Activated naive CD8-positive, alpha-beta T cell (primary cell): Measurements from ENCODE around the gene DQX1.

Source experiments
- H3K27ac Mint-ChIP-seq: one replicate; pipeline ENCODE4 v1.8.0; 2021; ENCODE audit warnings: mixed read lengths
- H3K27me3 Mint-ChIP-seq: one replicate; pipeline ENCODE4 v1.8.0; 2021; ENCODE audit warnings: mixed read lengths
- H3K36me3 Mint-ChIP-seq: one replicate; pipeline ENCODE4 v1.8.0; 2021; ENCODE audit warnings: mixed read lengths
- H3K4me1 Mint-ChIP-seq: one replicate; pipeline ENCODE4 v1.8.0; 2021; ENCODE audit warnings: low read depth, mixed read lengths
- H3K4me3 Mint-ChIP-seq: one replicate; pipeline ENCODE4 v1.8.0; 2021; ENCODE audit warnings: mild to moderate bottlenecking, mixed read lengths
- H3K9me3 Mint-ChIP-seq: one replicate; pipeline ENCODE4 v1.8.0; 2021; ENCODE audit warnings: low read depth, mixed read lengths

DQX1 gene

DNA sequence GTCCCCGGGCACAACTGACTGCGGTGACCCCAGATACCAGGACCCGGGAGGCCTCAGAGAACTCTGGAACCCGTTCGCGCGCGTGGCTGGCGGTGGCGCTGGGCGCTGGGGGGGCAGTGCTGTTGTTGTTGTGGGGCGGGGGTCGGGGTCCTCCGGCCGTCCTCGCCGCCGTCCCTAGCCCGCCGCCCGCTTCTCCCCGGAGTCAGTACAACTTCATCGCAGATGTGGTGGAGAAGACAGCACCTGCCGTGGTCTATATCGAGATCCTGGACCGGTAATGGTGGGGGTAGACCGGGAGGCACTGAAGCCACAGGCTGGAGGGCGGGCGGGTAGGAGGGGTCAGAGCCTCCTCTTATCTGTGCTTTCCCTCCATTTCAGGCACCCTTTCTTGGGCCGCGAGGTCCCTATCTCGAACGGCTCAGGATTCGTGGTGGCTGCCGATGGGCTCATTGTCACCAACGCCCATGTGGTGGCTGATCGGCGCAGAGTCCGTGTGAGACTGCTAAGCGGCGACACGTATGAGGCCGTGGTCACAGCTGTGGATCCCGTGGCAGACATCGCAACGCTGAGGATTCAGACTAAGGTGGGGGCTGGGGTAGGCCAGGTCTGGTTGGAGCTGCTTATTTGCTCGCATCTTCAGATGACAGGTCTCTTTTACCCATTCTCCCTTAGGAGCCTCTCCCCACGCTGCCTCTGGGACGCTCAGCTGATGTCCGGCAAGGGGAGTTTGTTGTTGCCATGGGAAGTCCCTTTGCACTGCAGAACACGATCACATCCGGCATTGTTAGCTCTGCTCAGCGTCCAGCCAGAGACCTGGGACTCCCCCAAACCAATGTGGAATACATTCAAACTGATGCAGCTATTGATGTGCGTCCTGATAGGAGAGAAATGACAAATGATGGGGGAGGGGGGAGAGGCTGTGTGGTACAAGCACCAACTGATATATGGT, 4.5 kb upstream of the DQX1 start:
- H3K36me3 Mint-ChIP-seq = peaks cover 18% of the 10 kb centered on the region
- H3K4me1 Mint-ChIP-seq = peaks cover 36% of the 10 kb centered on the region
- no peaks in the 10 kb centered on the region for H3K9me3 Mint-ChIP-seq
- peak overlapping the region; percentile 92 for H3K27ac Mint-ChIP-seq
- H3K4me3 Mint-ChIP-seq = peak overlapping the region; percentile 98
- no peaks in the 10 kb centered on the region for H3K27me3 Mint-ChIP-seq

DNA sequence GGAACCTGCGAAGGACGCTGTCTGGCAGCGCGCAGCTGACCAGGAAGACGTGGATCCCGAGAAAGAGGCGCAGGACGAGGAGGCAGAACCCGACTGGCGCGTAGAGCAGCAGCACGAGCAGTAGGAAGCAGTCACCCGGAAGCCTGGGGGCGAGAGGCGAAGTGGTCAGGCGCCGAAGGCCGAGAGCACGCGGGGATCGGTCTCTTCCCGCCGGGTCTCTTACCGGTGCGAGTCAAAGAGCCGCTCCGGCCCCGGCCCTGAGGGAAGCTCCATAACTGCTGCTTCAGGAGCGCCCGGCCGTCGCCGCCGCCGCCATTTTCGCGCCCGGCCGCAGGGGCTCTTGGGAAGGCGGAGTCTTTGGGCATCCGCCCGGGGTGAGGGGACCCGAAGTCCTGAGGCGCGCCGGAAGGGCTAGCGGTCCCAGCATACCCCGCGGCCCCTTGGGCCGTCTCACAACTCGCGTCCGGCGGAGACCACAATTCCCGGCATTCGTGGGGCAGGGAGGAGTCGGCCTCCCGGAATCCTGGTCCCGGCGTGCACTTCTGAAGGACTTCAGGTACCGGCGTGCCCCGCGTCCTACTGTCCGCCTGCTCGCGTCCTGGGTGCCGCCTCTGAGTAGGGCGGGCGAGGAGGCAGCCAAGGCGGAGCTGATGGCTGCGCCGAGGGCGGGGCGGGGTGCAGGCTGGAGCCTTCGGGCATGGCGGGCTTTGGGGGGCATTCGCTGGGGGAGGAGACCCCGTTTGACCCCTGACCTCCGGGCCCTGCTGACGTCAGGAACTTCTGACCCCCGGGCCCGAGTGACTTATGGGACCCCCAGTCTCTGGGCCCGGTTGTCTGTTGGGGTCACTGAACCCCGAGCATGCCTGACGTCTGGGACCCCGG, 3.6 kb upstream of the DQX1 start, which contains the start of the genes AUP1 and HTRA2:
Gene AUP1, minus strand, starts transcription at position 350 of the 882 bp plus-strand sequence. Its CDS starts 77 bp downstream, at position 273.
Gene HTRA2, plus strand, starts transcription at position 577 of the 882 bp plus-strand sequence. Its CDS starts 74 bp downstream, at position 651.
- Mint-ChIP-seq H3K27me3 (no peaks in the 10 kb centered on the region), H3K27ac (peak within 1 kb of the TSS; percentile 95), H3K4me3 (peak within 1 kb of the TSS; percentile 98), H3K4me1 (peaks cover 36% of the 10 kb centered on the region), H3K9me3 (no peaks in the 10 kb centered on the region), H3K36me3 (peaks cover 18% of the 10 kb centered on the region)

DNA sequence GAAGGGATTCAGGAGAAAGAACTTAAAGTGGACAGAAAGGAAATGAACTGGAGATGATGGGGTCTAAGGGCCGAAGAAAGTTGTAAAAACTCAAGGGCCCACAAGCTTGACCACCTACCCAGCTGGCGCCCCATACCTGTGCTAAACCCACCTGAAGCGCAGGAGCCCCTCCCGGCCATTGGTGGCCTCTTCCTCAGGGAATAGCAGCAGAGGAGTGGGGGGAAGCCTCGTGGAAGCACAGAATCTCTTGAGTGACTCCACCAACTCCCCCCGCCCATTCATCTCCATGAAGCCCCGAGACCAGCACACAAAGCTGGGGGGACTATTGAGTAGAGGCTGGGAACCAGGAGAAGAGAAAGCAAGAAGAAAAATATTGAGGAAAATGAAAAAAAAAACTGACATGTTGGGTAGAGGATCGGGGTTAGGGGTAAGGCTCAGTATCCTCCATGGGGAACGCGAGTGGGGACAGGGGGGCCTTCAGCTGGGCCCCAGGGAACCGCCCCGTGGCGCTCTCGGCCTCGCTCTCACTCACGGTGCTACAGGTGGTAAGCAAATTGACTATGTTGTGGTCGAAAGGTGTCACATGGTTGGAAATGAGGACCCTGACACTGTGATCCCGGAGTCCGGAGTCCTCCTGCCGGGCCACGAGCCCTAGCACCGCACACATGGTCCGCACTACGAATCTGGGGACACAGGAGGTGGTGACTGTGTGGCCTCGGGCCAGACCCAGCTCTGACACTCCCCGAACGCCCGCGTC, 2.7 kb upstream of the DQX1 start:
- Mint-ChIP-seq H3K9me3 (no peaks in the 10 kb centered on the region), H3K36me3 (peaks cover 18% of the 10 kb centered on the region), H3K27ac (peak overlapping the region; percentile 95), H3K27me3 (no peaks in the 10 kb centered on the region), H3K4me3 (peak overlapping the region; percentile 98), H3K4me1 (peaks cover 36% of the 10 kb centered on the region)

DNA sequence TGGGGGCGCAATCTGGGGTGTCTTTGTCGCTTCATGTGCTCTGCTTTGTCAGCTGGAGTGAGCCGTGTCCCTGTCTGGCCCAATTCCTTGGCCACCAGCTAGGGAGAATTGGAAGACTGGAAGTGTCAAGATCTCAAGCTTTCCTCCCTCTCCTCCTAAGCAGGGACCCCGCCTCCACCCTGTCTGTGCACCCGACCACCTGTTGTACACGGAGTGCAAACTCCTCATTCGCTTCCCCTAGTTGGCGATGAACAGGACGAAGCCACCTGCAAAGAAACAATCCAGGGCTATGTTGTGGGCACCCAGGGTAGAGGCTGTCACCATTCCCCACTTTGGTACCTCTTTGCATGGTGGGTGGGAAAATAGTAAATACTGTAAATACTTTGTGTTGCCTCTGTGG, 1.7 kb upstream of the DQX1 start:
- Mint-ChIP-seq H3K27ac (no peak overlapping the region), H3K27me3 (no peaks in the 10 kb centered on the region), H3K36me3 (peaks cover 18% of the 10 kb centered on the region), H3K4me1 (peaks cover 35% of the 10 kb centered on the region), H3K9me3 (no peaks in the 10 kb centered on the region), H3K4me3 (peak overlapping the region; percentile 98)

DNA sequence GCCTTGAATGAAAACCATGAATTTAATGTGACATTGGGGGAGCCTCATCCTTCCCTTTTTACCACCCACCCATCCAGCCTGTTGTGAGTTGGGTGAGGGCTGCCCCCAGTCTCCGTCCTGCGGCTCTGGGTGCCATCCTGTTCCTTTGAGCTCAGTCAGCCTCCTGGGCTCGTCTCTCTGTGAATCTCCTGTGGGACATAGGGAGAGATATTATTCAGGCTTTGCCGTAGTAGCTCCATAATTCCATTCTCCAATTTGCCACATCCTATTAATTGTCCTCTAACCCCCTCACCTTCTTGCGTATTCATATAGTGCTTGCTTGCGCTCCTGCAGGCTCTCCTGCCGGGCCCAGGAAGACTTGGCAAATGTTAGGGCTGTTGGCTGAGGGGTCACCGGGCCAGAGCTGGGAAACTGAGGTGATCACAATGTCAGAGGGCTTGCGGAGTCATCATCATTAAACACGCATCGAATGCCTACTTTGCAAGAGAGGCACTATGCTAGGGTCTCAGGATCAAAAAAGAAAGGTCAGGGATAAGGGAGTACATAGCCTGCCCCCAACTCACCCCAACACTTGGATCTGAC, 709 bp upstream of the DQX1 start:
- Mint-ChIP-seq H3K9me3 (no peaks in the 10 kb centered on the region), H3K4me3 (peak overlapping the region; percentile 98), H3K36me3 (peaks cover 16% of the 10 kb centered on the region), H3K27ac (no peak overlapping the region), H3K27me3 (no peaks in the 10 kb centered on the region), H3K4me1 (peaks cover 29% of the 10 kb centered on the region)

DNA sequence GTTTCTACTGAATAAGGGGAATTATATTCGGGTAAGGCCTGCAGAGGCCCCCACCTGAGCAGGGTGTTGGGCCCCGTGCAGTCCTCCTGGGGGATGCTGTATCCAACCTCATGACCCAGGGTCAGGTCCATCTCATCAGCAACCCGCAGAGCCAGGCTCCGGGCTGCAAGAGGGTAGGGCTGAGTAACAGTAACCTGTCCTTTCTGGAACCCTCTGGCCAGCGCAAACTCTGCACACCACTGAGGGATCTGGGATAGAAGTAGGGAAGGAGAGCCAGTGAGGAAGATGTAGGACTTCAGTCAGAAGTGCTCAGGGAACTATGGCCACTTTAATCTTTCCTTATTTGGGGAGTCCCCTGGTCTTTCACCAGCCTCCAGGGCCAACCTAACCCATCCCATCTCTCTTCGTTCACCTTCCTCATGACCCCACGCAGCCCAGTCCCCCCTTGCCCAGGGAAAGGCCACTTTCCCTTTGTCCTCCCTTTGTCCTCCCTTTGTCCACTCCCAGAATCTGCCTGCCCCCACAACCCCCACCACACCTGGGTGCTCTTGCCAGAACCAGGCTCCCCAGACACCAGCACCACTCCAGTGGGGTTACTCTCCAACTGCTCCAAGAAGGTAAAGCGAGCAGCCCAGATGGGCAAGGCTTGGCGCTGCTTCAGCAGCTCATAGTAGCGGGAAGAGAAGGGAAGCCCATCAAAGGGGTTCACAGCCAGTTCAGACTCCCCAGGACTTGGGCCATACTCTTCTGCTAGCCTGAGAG, 895 bp downstream of the DQX1 start:
- Mint-ChIP-seq H3K9me3 (no peaks in the 10 kb centered on the region), H3K4me1 (peaks cover 16% of the 10 kb centered on the region), H3K4me3 (no peak overlapping the region), H3K27ac (no peak overlapping the region), H3K27me3 (peaks cover 4% of the 10 kb centered on the region), H3K36me3 (peaks cover 16% of the 10 kb centered on the region)

DNA sequence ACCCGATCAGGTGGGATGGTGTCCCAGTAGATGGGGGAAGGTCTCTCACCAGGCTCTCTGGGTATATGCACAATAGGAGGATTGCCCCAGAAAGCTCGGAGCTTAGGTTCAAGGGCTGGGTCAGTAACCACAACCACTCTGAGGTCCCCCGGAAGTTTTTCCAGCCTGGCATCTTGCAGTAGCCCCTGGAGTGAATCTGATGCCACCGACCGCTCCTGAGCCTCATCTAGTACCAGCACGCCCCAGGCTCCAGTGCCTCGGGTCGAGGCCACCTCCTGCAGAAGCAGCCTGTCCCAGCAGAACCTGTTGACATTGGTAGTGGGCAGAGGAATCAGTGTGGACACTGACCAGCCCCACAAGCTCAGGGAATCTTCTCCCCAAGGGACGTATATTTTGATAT, 2.0 kb downstream of the DQX1 start:
- Mint-ChIP-seq H3K4me1 (peaks cover 16% of the 10 kb centered on the region), H3K36me3 (peaks cover 16% of the 10 kb centered on the region), H3K27me3 (peaks cover 13% of the 10 kb centered on the region), H3K9me3 (no peaks in the 10 kb centered on the region), H3K27ac (no peak overlapping the region), H3K4me3 (no peak overlapping the region)

DNA sequence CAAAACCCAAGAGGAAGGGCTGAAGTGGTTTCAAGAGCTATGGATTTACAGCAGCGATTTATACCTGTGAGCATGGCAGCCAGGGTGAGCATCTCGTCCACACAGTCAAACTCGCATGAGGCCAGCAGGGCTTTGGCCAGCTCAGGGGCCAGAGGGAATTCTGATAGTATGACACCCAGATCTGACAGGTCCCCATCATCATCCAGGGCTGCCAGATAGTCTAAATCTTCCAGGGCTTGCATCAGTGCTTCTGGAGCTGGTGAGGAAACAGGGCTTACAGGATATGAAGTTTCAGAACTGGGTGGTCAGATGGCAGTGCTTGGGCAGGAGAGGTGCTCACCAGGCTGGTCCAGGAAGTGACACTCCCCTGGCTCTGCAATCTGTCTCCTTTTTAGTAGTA, 3.5 kb downstream of the DQX1 start:
- Mint-ChIP-seq H3K9me3 (no peaks in the 10 kb centered on the region), H3K4me3 (no peak overlapping the region), H3K36me3 (peaks cover 10% of the 10 kb centered on the region), H3K27ac (no peak overlapping the region), H3K4me1 (peaks cover 10% of the 10 kb centered on the region), H3K27me3 (peaks cover 26% of the 10 kb centered on the region)

DNA sequence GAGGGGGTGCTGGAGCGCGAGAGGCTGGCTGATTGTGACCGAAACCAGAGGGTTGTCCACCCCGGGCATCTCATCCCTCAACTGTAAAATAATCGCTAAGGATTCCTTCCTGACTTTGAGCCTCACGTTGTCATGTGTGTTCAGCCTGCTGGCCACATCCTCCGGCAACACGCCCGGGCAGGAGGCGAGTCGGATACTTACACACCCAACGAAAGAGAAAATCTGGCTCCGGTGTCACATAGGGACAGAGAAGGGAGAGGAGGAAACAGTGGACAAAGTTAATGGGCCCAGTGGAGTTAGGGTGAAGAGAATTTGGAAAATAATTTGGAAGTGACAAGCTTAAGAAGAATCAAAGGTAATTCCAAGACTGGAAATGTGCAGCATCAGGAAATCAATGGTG, 9.4 kb downstream of the DQX1 start:
- H3K27ac Mint-ChIP-seq = no peak overlapping the region
- H3K36me3 Mint-ChIP-seq = no peaks in the 10 kb centered on the region
- H3K27me3 Mint-ChIP-seq = peaks cover 50% of the 10 kb centered on the region
- peak overlapping the region; percentile 76 for H3K4me3 Mint-ChIP-seq
- no peaks in the 10 kb centered on the region for H3K9me3 Mint-ChIP-seq
- H3K4me1 Mint-ChIP-seq = peaks cover 14% of the 10 kb centered on the region

DNA sequence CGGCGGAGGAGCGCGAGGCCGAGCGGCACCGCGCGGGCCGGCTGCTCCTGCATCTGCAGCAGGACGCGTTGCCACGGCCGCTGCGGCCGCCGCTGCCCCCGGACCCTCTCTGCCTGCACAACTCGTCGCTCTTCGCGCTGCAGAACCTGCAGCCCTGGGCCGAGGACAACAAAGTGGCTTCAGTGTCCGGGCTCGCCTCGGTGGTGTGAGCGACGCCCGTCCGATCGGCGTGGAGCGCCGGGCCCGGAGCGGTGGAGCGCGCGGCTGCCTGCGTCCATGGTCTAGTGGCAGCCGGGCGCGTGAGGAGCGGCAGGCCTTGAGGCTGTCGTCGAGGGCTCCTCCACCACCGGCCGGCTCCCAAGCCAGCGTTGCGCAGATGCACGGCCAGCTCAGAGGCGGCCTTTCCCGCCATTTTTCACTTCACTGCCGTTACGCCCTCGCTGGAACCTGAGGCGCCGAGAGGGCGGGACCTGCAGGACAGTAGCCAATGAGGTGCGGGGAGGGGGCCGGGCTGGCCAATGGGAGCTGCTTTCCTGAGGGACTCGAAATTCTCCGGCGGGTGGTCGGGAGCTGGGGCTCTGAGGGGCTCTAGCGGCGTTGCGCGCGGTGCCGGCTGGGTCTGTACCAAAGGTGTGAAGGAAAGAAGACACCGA, 9.9 kb downstream of the DQX1 start:
- Mint-ChIP-seq H3K36me3 (no peaks in the 10 kb centered on the region), H3K9me3 (no peaks in the 10 kb centered on the region), H3K27me3 (peaks cover 52% of the 10 kb centered on the region), H3K4me3 (peak overlapping the region; percentile 76), H3K27ac (no peak overlapping the region), H3K4me1 (peaks cover 14% of the 10 kb centered on the region)

DNA sequence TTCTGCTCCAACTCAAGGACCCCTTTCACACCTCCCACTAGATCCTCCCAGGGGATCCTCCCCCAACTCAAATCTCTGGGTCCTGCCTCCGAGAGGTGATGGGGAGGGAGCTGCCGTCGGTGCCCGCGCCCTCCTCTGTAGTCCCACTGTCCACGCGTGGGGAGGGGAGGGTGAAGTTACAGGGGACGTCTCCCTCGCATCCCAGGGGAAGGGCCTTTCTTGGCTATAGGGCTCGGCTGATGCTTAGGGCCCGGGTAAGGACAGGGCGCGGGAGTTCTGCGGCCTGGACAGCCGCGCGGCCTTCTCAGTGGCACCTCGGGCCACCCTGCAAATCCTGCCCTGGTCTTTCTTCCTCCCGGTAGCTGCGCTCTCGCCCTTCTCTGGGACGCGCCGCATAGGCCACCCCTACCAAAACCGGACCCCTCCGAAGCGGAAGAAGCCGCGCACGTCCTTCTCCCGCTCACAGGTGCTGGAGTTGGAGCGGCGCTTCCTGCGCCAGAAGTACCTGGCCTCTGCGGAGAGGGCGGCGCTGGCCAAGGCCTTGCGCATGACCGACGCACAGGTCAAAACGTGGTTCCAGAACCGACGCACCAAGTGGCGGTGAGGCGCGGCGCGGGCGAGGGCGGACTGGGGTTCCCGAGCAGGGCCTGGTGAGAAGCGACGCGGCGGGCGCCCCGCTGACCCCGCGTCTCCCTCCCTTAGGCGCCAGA, 10.6 kb downstream of the DQX1 start:
- H3K4me3 Mint-ChIP-seq = peak overlapping the region; percentile 65
- peaks cover 14% of the 10 kb centered on the region for H3K4me1 Mint-ChIP-seq
- H3K27me3 Mint-ChIP-seq = peaks cover 52% of the 10 kb centered on the region
- H3K27ac Mint-ChIP-seq = no peak overlapping the region
- H3K9me3 Mint-ChIP-seq = no peaks in the 10 kb centered on the region
- no peaks in the 10 kb centered on the region for H3K36me3 Mint-ChIP-seq

DNA sequence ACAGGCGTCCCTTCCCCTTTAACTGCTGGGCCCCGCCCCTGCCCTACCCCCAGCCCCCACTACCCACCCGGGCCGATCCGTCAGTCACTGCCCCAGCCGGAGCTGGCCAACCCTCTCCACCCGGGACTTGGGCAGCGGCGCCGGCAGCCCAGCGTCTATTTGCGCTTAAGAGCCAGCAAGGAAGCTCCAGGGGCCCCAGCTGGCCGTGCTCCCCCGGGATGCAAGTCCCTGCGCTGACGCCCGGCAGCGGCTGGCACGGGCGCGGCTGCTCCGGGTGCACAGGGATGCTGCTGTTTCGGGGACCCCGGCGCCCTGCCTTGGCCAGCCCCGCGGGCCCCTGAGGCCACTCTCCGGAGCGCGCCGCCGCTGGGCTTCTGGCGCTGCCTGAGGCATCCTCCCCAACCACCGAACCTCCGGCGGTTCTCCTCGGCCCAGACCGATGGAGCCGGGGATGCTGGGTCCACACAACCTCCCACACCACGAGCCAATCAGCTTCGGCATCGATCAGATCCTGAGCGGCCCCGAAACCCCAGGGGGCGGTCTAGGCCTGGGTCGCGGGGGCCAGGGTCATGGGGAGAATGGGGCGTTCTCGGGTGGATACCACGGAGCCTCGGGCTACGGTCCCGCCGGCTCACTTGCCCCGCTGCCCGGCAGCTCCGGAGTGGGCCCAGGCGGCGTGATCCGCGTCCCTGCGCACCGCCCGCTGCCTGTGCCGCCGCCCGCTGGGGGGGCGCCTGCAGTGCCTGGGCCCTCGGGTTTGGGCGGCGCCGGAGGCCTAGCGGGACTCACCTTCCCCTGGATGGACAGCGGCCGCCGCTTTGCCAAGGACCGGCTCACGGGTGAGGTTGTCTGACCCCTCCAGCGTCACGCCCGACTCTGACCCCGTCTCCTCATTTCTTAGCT, 11.4 kb downstream of the DQX1 start, which contains the start of gene TLX2:
Gene TLX2, plus strand, starts transcription at position 83 of the 903 bp plus-strand sequence. Its CDS starts 357 bp downstream, at position 440.
- H3K9me3 Mint-ChIP-seq = no peaks in the 10 kb centered on the region
- H3K27me3 Mint-ChIP-seq = peaks cover 46% of the 10 kb centered on the region
- H3K36me3 Mint-ChIP-seq = no peaks in the 10 kb centered on the region
- peaks cover 14% of the 10 kb centered on the region for H3K4me1 Mint-ChIP-seq
- H3K4me3 Mint-ChIP-seq = peak within 1 kb of the TSS; percentile 65
- H3K27ac Mint-ChIP-seq = no peak within 1 kb of the TSS
